OCI-LY1 (cell line): ENCODE data around the gene CASQ2.

Experiments
- H2AFZ ChIP-seq: fragments of 200-600 bp; sonication (generic), shearing (Covaris generic); 2 replicates; pipeline ENCODE4 v1.6.0; 2014; ENCODE audit warnings: antibody characterized with exemption, mild to moderate bottlenecking, low read length
- H3F3A ChIP-seq: fragments of 200-600 bp; sonication (generic), shearing (Covaris generic); 2 replicates; pipeline ENCODE4 v1.6.0; 2014; ENCODE audit warnings: mild to moderate bottlenecking, antibody characterized with exemption, low read length, moderate library complexity; ENCODE audit not compliant: insufficient read depth
- H3K27ac ChIP-seq: fragments of 200-600 bp; sonication (generic); 2 replicates; pipeline ENCODE4 v1.5.1; 2014; ENCODE audit warnings: low read length, mixed run types, mild to moderate bottlenecking, low read depth; ENCODE audit not compliant: poor library complexity, severe bottlenecking
- H3K27me3 ChIP-seq: fragments of 200-600 bp; sonication (generic); 2 replicates; pipeline ENCODE4 v1.6.0; 2014; ENCODE audit warnings: antibody characterized with exemption, mild to moderate bottlenecking, low read length, moderate library complexity; ENCODE audit not compliant: insufficient read depth
- H3K36me3 ChIP-seq: fragments of 200-600 bp; sonication (generic); 2 replicates; pipeline ENCODE4 v1.6.1; 2014; ENCODE audit warnings: mild to moderate bottlenecking, antibody characterized with exemption, low read length, moderate library complexity, mixed read lengths; ENCODE audit not compliant: insufficient read depth
- H3K4me1 ChIP-seq: fragments of 200-600 bp; sonication (generic); 2 replicates; pipeline ENCODE4 v1.5.1; 2014; ENCODE audit warnings: mild to moderate bottlenecking, low read length, moderate library complexity; ENCODE audit not compliant: insufficient read depth, severe bottlenecking
- H3K4me2 ChIP-seq: fragments of 200-600 bp; sonication (generic), shearing (Covaris generic); 2 replicates; pipeline ENCODE4 v1.6.1; 2014; ENCODE audit warnings: low read length
- H3K4me3 ChIP-seq: fragments of 200-600 bp; sonication (generic); 2 replicates; pipeline ENCODE4 v1.5.1; 2014; ENCODE audit warnings: low read length, low read depth, mild to moderate bottlenecking, mixed read lengths; ENCODE audit not compliant: poor library complexity, severe bottlenecking
- H3K79me2 ChIP-seq: fragments of 200-600 bp; shearing (Covaris generic); 2 replicates; pipeline ENCODE4 v1.6.1; 2016; ENCODE audit warnings: mixed run types, low read length, mixed read lengths; ENCODE audit not compliant: insufficient read depth
- H3K9ac ChIP-seq: fragments of 200-600 bp; sonication (generic), shearing (Covaris generic); 2 replicates; pipeline ENCODE4 v1.6.1; 2014; ENCODE audit warnings: mild to moderate bottlenecking, low read length, mixed read lengths
- H3K9me2 ChIP-seq: fragments of 200-600 bp; sonication (generic), shearing (Covaris generic); 2 replicates; pipeline ENCODE4 v1.6.1; 2014; ENCODE audit warnings: low read depth, mild to moderate bottlenecking, low read length, mixed read lengths
- H3K9me3 ChIP-seq: fragments of 200-600 bp; shearing (Covaris generic); 2 replicates; pipeline ENCODE4 v1.6.1; 2014; ENCODE audit warnings: low read length, mixed read lengths
- H4K20me1 ChIP-seq: fragments of 200-600 bp; sonication (generic), shearing (Covaris generic); 2 replicates; pipeline ENCODE4 v1.6.0; 2016; ENCODE audit warnings: mild to moderate bottlenecking, low read length; ENCODE audit not compliant: insufficient read depth
- EZH2 ChIP-seq: fragments of 200-600 bp; sonication (generic), shearing (Covaris generic); IDR thresholded peaks from 2 replicates; pipeline ENCODE4 v1.8.0; 2017; ENCODE audit warnings: borderline replicate concordance, mixed run types, mild to moderate bottlenecking, antibody characterized with exemption, low read length, moderate library complexity, mixed read lengths
- TF ChIP-seq, protein P1 (sequence below): fragments of 200-600 bp; sonication (generic), shearing (Covaris generic); IDR thresholded peaks from 2 replicates; pipeline ENCODE4 v1.5.1; 2017; ENCODE audit warnings: mild to moderate bottlenecking, antibody characterized with exemption, low read length, moderate library complexity, mixed read lengths

The CASQ2 gene

DNA sequence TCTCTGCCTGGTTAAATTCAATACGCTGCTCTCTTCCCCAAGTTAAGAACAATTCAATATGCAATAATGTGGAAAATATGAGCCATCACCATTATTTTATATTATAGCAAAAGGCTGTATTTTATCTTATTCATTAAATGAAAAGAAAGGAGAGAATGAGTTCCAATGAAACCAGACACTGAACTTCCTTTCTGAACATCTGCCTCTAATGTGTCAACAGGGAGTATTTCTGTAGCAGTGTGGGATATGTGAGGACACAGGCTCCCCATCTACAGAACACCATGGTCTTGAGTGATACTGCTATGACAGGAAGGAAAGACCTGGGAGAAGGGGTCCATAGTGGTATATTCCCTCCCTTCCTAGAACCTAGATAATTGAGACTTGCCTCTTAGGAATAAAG, 46.3 kb downstream of the CASQ2 start:
- Histone ChIP-seq H3K9me2 (no peaks in the 10 kb centered on the region), H3K4me1 (no peaks in the 10 kb centered on the region), H3K9me3 (no peaks in the 10 kb centered on the region), H3K79me2 (no peaks in the 10 kb centered on the region), H4K20me1 (no peaks in the 10 kb centered on the region), H3K27ac (no peak overlapping the region), H3K9ac (no peak overlapping the region), H3K36me3 (no peaks in the 10 kb centered on the region), H3K4me3 (no peak overlapping the region), H3K4me2 (no peak overlapping the region), H2AFZ (no peak overlapping the region), H3F3A (no peaks in the 10 kb centered on the region), H3K27me3 (no peaks in the 10 kb centered on the region)
- TF ChIP-seq, protein P1, sequence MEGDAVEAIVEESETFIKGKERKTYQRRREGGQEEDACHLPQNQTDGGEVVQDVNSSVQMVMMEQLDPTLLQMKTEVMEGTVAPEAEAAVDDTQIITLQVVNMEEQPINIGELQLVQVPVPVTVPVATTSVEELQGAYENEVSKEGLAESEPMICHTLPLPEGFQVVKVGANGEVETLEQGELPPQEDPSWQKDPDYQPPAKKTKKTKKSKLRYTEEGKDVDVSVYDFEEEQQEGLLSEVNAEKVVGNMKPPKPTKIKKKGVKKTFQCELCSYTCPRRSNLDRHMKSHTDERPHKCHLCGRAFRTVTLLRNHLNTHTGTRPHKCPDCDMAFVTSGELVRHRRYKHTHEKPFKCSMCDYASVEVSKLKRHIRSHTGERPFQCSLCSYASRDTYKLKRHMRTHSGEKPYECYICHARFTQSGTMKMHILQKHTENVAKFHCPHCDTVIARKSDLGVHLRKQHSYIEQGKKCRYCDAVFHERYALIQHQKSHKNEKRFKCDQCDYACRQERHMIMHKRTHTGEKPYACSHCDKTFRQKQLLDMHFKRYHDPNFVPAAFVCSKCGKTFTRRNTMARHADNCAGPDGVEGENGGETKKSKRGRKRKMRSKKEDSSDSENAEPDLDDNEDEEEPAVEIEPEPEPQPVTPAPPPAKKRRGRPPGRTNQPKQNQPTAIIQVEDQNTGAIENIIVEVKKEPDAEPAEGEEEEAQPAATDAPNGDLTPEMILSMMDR, result no peak
- TF ChIP-seq EZH2, result no peak

GRCh38 chr1:115719285-115719684, 49.2 kb downstream of the CASQ2 start:
- H3K27ac ChIP-seq, result no peak overlapping the region
- H3K27me3 ChIP-seq, result no peaks in the 10 kb centered on the region
- no peaks in the 10 kb centered on the region for H3K9me3 ChIP-seq
- H3K9me2 ChIP-seq, result no peaks in the 10 kb centered on the region
- no peak overlapping the region for H2AFZ ChIP-seq
- no peak overlapping the region for H3K4me2 ChIP-seq
- H3K4me3 ChIP-seq, result no peak overlapping the region
- TF ChIP-seq EZH2, result no peak
- TF ChIP-seq, protein P1, result no peak
- H3K36me3 ChIP-seq, result no peaks in the 10 kb centered on the region
- H3K4me1 ChIP-seq, result no peaks in the 10 kb centered on the region
- H3K9ac ChIP-seq, result no peak overlapping the region
- no peaks in the 10 kb centered on the region for H3F3A ChIP-seq
- no peaks in the 10 kb centered on the region for H4K20me1 ChIP-seq
- H3K79me2 ChIP-seq, result no peaks in the 10 kb centered on the region

DNA sequence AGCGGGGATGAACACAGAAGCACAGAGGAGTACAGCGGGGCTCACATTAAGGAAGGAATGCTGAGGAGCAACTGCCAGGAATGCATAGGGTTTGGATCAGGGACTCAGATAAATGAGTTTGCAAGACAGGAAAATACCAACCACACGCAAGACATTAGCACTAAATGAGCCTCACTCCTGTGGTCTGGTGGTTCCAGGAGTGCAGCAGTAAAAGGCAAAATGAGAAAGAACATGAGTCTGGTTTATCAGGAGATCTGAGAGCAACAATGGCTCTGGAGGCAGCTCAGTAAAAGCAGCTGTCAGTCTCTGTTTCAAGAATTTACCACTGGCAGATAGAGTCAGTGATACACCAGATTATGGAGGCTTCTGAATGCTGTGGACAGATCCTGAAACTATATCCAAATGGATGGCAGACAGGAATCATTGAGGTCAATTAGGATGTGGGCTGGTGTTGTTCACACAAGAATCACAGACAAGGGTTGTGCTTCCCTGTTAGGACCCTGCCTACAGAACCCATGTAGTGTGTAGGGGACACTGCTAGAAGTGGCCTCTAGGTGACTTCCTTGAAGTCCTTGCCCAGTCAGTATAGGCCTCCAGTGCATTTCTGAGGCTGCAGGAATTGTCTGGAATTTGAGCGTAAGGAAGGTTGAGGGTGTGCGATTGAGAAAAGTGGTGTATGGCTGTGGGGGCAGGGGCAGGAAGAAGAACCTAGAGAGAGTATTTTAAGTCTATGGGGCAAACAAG, 50.3 kb downstream of the CASQ2 start:
- H3K4me3 ChIP-seq, result no peak overlapping the region
- TF ChIP-seq EZH2, result no peak
- TF ChIP-seq, protein P1, result no peak

More for the DNA sequence above, 50.3 kb downstream of the CASQ2 start:
- Histone ChIP-seq H3F3A (no peaks in the 10 kb centered on the region), H3K27me3 (no peaks in the 10 kb centered on the region), H4K20me1 (no peaks in the 10 kb centered on the region), H3K79me2 (no peaks in the 10 kb centered on the region), H3K9me2 (no peaks in the 10 kb centered on the region), H2AFZ (no peak overlapping the region), H3K4me1 (no peaks in the 10 kb centered on the region), H3K4me2 (no peak overlapping the region), H3K9ac (no peak overlapping the region), H3K9me3 (no peaks in the 10 kb centered on the region), H3K36me3 (no peaks in the 10 kb centered on the region), H3K27ac (no peak overlapping the region)
